Natural killer cell treated with Interleukin-12 subunit alpha and Interleukin-12 subunit beta and Interleukin-15 and Interleukin-18, amount 100 ng/mL, for 72 hours (primary cell): ENCODE data around the gene SHANK2. TPM values are rescaled to one million over a fixed set of nuclear protein-coding genes. Genes with fewer than 3 reads are reported as not detected.

Source experiments
- ATAC-seq, 2 donors: fragments of 150-1000 bp; cut with Tn5 transposase in 1 of 2; sonication (Bioruptor Pico), chemical (Tn5 transposase) in 1 of 2; 2 replicates each; pipeline ENCODE4 v1.10.0; 2021
- DNase-seq: peaks from one replicate; pipeline ENCODE4 v3.0.0; 2022; ENCODE audit warnings: low spot score
- H3K27ac Mint-ChIP-seq, 2 donors: 1 replicate in 1 of 2; 2 replicates in 1 of 2; pipeline ENCODE4 v1.8.0; 2022; ENCODE audit warnings: mixed read lengths in 2 of 2, mild to moderate bottlenecking in 1 of 2, moderate library complexity in 1 of 2
- H3K27me3 Mint-ChIP-seq, 2 donors: 1 replicate in 1 of 2; 2 replicates in 1 of 2; pipeline ENCODE4 v1.8.0; 2022; ENCODE audit warnings: mixed read lengths in 2 of 2
- H3K36me3 Mint-ChIP-seq: one replicate; pipeline ENCODE4 v1.8.0; 2022; ENCODE audit warnings: mixed read lengths
- H3K4me1 Mint-ChIP-seq, 2 donors: 1 replicate in 1 of 2; 2 replicates in 1 of 2; pipeline ENCODE4 v1.8.0; 2022; ENCODE audit warnings: low read depth in 2 of 2, mixed read lengths in 2 of 2, mild to moderate bottlenecking in 1 of 2
- H3K4me3 Mint-ChIP-seq: one replicate; pipeline ENCODE4 v1.8.0; 2022; ENCODE audit warnings: mixed read lengths
- H3K9me3 Mint-ChIP-seq: 2 replicates; pipeline ENCODE4 v1.8.0; 2022; ENCODE audit warnings: mixed read lengths
- total RNA-seq, 2 donors: library from RNA; stranded (reverse); gene quantifications; one replicate each; pipeline ENCODE4 v1.2.3, GENCODE V29; 2022

The SHANK2 gene
- total RNA-seq, 2 donors from 2014 or later, result 0.11 TPM; not detected in 1

GRCh38 chr11:71255800-71256479 lies 3.6 kb upstream of the SHANK2 start:
- H3K4me3 Mint-ChIP-seq, result no peak overlapping the region

GRCh38 chr11:71255323-71255722 lies 2.9 kb upstream of the SHANK2 start:
- Mint-ChIP-seq H3K27ac (no peak overlapping the region), H3K27me3 (peaks cover 29 to 35% of the 10 kb centered on the region in 2 donors), H3K4me1 (no peaks in the 10 kb centered on the region), H3K36me3 (peaks cover 4% of the 10 kb centered on the region), H3K4me3 (no peak overlapping the region), H3K9me3 (no peaks in the 10 kb centered on the region)
- no peak for ATAC-seq
- DNase-seq, result no peak

More at GRCh38 chr11:71255800-71256479, 3.6 kb upstream of the SHANK2 start:
- Mint-ChIP-seq H3K9me3 (no peaks in the 10 kb centered on the region), H3K27me3 (peaks cover 24 to 29% of the 10 kb centered on the region in 2 donors), H3K4me1 (no peaks in the 10 kb centered on the region), H3K36me3 (peaks cover 4% of the 10 kb centered on the region), H3K27ac (no peak overlapping the region)
- DNase-seq, result no peak
- no peak for ATAC-seq

GRCh38 chr11:71253794-71254193 lies 1.4 kb upstream of the SHANK2 start:
- no peaks in the 10 kb centered on the region for H3K9me3 Mint-ChIP-seq
- ATAC-seq (no peak), DNase-seq (no peak)
- H3K4me1 Mint-ChIP-seq, result no peaks in the 10 kb centered on the region
- H3K27me3 Mint-ChIP-seq, result peaks cover 38 to 48% of the 10 kb centered on the region in 2 donors
- H3K27ac Mint-ChIP-seq, result no peak overlapping the region
- H3K4me3 Mint-ChIP-seq, result no peak overlapping the region
- H3K36me3 Mint-ChIP-seq, result peaks cover 4% of the 10 kb centered on the region

GRCh38 chr11:71252770-71253730 lies 673 bp upstream of the SHANK2 start:
- no peak for DNase-seq

GRCh38 chr11:71251761-71252268 lies 562 bp downstream of the SHANK2 start:
- H3K27me3 Mint-ChIP-seq, result peaks cover 41 to 52% of the 10 kb centered on the region in 2 donors
- H3K4me3 Mint-ChIP-seq, result no peak overlapping the region
- no peaks in the 10 kb centered on the region for H3K4me1 Mint-ChIP-seq
- H3K36me3 Mint-ChIP-seq, result no peaks in the 10 kb centered on the region
- ATAC-seq (no peak), DNase-seq (no peak)
- H3K27ac Mint-ChIP-seq, result no peak overlapping the region
- no peaks in the 10 kb centered on the region for H3K9me3 Mint-ChIP-seq

More at GRCh38 chr11:71252770-71253730, 673 bp upstream of the SHANK2 start:
- peaks cover 41 to 52% of the 10 kb centered on the region in 2 donors for H3K27me3 Mint-ChIP-seq
- no peak overlapping the region for H3K27ac Mint-ChIP-seq
- H3K4me1 Mint-ChIP-seq, result no peaks in the 10 kb centered on the region
- ATAC-seq, result no peak
- no peak overlapping the region for H3K4me3 Mint-ChIP-seq
- H3K36me3 Mint-ChIP-seq, result no peaks in the 10 kb centered on the region
- no peaks in the 10 kb centered on the region for H3K9me3 Mint-ChIP-seq

GRCh38 chr11:71251151-71251721 lies 1.1 kb downstream of the SHANK2 start:
- Mint-ChIP-seq H3K4me3 (no peak overlapping the region), H3K27me3 (peaks cover 41 to 52% of the 10 kb centered on the region in 2 donors), H3K27ac (no peak overlapping the region), H3K9me3 (no peaks in the 10 kb centered on the region), H3K36me3 (no peaks in the 10 kb centered on the region), H3K4me1 (no peaks in the 10 kb centered on the region)
- ATAC-seq (no peak), DNase-seq (no peak)

- no peaks in the 10 kb centered on the region for H3K4me1 Mint-ChIP-seq
- no peak for ATAC-seq
- peaks cover 39 to 49% of the 10 kb centered on the region in 2 donors for H3K27me3 Mint-ChIP-seq
- H3K27ac Mint-ChIP-seq, result no peak overlapping the region
- no peak for DNase-seq
- H3K4me3 Mint-ChIP-seq, result no peak overlapping the region
- no peaks in the 10 kb centered on the region for H3K36me3 Mint-ChIP-seq
- H3K9me3 Mint-ChIP-seq, result no peaks in the 10 kb centered on the region
These were observed 1.7 kb downstream of the SHANK2 start for GRCh38 chr11:71250523-71251150.

- Mint-ChIP-seq H3K27ac (no peak overlapping the region), H3K9me3 (no peaks in the 10 kb centered on the region), H3K27me3 (peaks cover 31 to 35% of the 10 kb centered on the region in 2 donors), H3K36me3 (no peaks in the 10 kb centered on the region), H3K4me1 (no peaks in the 10 kb centered on the region), H3K4me3 (no peak overlapping the region)
- no peak for DNase-seq
- no peak for ATAC-seq
These were observed 3.1 kb downstream of the SHANK2 start for GRCh38 chr11:71249301-71249700.

- no peaks in the 10 kb centered on the region for H3K36me3 Mint-ChIP-seq
- H3K9me3 Mint-ChIP-seq, result no peaks in the 10 kb centered on the region
- H3K4me3 Mint-ChIP-seq, result no peak overlapping the region
- DNase-seq (no peak), ATAC-seq (no peak)
- H3K27ac Mint-ChIP-seq, result no peak overlapping the region
- peaks cover 26 to 29% of the 10 kb centered on the region in 2 donors for H3K27me3 Mint-ChIP-seq
- H3K4me1 Mint-ChIP-seq, result no peaks in the 10 kb centered on the region
These were observed 3.7 kb downstream of the SHANK2 start for GRCh38 chr11:71248656-71249055.

GRCh38 chr11:71248251-71248570 lies 4.2 kb downstream of the SHANK2 start:
- Mint-ChIP-seq H3K4me1 (no peaks in the 10 kb centered on the region), H3K27me3 (peaks cover 23 to 25% of the 10 kb centered on the region in 2 donors), H3K9me3 (no peaks in the 10 kb centered on the region), H3K4me3 (no peak overlapping the region), H3K27ac (no peak overlapping the region), H3K36me3 (no peaks in the 10 kb centered on the region)
- DNase-seq, result no peak
- ATAC-seq, result no peak

GRCh38 chr11:71247551-71248250 lies 4.7 kb downstream of the SHANK2 start:
- H3K27ac Mint-ChIP-seq, result no peak overlapping the region
- no peak for ATAC-seq
- no peaks in the 10 kb centered on the region for H3K9me3 Mint-ChIP-seq
- peaks cover 23 to 28% of the 10 kb centered on the region in 2 donors for H3K27me3 Mint-ChIP-seq
- H3K4me3 Mint-ChIP-seq, result no peak overlapping the region
- no peak for DNase-seq
- no peaks in the 10 kb centered on the region for H3K36me3 Mint-ChIP-seq
- no peaks in the 10 kb centered on the region for H3K4me1 Mint-ChIP-seq

- H3K9me3 Mint-ChIP-seq, result no peaks in the 10 kb centered on the region
- no peak overlapping the region for H3K4me3 Mint-ChIP-seq
- no peak overlapping the region for H3K27ac Mint-ChIP-seq
- no peak for DNase-seq
- H3K27me3 Mint-ChIP-seq, result peaks cover 30 to 32% of the 10 kb centered on the region in 2 donors
- no peak for ATAC-seq
- H3K4me1 Mint-ChIP-seq, result no peaks in the 10 kb centered on the region
- no peaks in the 10 kb centered on the region for H3K36me3 Mint-ChIP-seq
These were observed 5.8 kb downstream of the SHANK2 start for GRCh38 chr11:71246559-71246958.
